ENCODE data around the gene RRBP1. TPM values are rescaled to one million over a fixed set of nuclear protein-coding genes. Genes with fewer than 3 reads are reported as not detected.

Gene RRBP1
- total and polyA plus RNA-seq, 2 of the 4 experiments (the other 2 are of a cell fraction): 90.2 to 136 TPM

DNA sequence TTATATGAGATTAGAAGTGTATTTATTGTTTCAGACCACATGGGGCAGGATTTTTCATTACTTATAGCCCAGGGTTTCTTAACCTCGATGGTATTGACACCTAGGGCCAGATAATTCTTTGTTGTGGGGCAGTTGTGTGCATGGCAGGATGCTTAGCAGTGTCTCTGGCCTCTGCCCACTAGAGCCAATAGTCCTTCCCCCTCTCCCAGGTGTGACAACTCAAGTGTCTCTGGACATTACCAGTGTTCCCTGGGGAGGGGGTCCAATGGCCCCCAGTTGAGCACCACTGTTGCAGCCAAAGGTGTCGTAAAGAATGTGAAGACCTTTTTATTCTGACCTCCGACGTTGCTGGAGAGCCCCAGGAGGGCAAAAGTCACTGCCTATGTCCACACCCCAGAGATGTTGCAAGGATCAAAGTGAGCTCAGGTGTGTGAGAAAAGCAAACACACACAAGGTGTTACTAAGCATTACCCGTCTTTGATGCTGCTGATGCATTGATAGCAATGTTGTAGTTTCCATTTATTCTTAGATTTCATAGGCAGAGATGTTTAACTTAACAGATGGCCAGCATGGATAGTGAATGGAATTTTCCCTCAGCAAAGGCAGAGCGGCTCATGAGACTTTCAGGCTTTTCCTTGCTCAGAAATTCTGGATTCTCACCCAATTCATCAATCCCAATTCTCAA lies 39.9 kb upstream of the RRBP1 start:
- CTCF ChIA-PET: interaction anchor here (1.0 kb wide), 1 partner anchor 30 kb away, joined by 3 read pairs; no protein-coding TSS in a partner anchor
- no peak overlapping the region for H3K23ac ChIP-seq (ENCODE audit: low read depth, low read length)
- no peak for DNase-seq
- H4K20me1 ChIP-seq (ENCODE audit: insufficient read depth, low read length): no peaks in the 10 kb centered on the region
- no peak overlapping the region for H3K4ac ChIP-seq (ENCODE audit: low read depth, low read length)
- BruUV-seq (replicated peaks): no TSS peak
- no peak overlapping the region for H3K56ac ChIP-seq (ENCODE audit: extremely low read depth, insufficient read depth, low read length)
- H2BK5ac ChIP-seq (ENCODE audit: low read depth, low read length, poor library complexity, severe bottlenecking): no peak overlapping the region
- dilution Hi-C loops (cut with HindIII; ENCODE audit: low sequenced_read_pairs, unreplicated experiment): no loop called here
- no peak overlapping the region for H2BK15ac ChIP-seq (ENCODE audit: low read depth, low read length)
- no peaks in the 10 kb centered on the region for H3K36me3 ChIP-seq (ENCODE audit: control insufficient read depth, insufficient read depth, low read length)
- no peak overlapping the region for H2AK9ac ChIP-seq (replicated peaks; ENCODE audit: low read depth, low read length, poor library complexity)
- H2AFZ ChIP-seq (replicated peaks; ENCODE audit: low read length, poor library complexity): no peak overlapping the region
- no peak overlapping the region for H3K18ac ChIP-seq (ENCODE audit: low read depth, low read length)
- intact Hi-C loops (cut with micrococcal nuclease): no loop called here
- POLR2A ChIA-PET (ENCODE audit: unreplicated experiment): no interaction called here
- ATAC-seq (ENCODE audit: low read depth): no peak
- H2AK5ac ChIP-seq (ENCODE audit: low read depth, low read length): no peak overlapping the region
- in situ Hi-C loops (cut with MboI; ENCODE audit: low sequenced_read_pairs): no loop called here
- H3K9me1 ChIP-seq (ENCODE audit: insufficient read depth, low read length): no peaks in the 10 kb centered on the region; the same call in 1 of the 2 replicates
- no peaks in the 10 kb centered on the region for H3K9me3 ChIP-seq (ENCODE audit: control insufficient read depth, insufficient read depth, low read length)
- no peak overlapping the region for H2BK120ac ChIP-seq (ENCODE audit: low read depth, low read length)
- no peak for TF ChIP-seq MXI1 (IDR thresholded peaks at IDR 0.05; ENCODE audit: borderline replicate concordance, low read depth, low read length)
- TF ChIP-seq, protein P1, sequence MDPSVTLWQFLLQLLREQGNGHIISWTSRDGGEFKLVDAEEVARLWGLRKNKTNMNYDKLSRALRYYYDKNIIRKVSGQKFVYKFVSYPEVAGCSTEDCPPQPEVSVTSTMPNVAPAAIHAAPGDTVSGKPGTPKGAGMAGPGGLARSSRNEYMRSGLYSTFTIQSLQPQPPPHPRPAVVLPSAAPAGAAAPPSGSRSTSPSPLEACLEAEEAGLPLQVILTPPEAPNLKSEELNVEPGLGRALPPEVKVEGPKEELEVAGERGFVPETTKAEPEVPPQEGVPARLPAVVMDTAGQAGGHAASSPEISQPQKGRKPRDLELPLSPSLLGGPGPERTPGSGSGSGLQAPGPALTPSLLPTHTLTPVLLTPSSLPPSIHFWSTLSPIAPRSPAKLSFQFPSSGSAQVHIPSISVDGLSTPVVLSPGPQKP (IDR thresholded peaks at IDR 0.05; ENCODE audit: borderline replicate concordance, low read depth, low read length): no peak
- TF ChIP-seq FOS (IDR thresholded peaks at IDR 0.05; ENCODE audit: low read depth, low read length): no peak
- TF ChIP-seq, protein P2, sequence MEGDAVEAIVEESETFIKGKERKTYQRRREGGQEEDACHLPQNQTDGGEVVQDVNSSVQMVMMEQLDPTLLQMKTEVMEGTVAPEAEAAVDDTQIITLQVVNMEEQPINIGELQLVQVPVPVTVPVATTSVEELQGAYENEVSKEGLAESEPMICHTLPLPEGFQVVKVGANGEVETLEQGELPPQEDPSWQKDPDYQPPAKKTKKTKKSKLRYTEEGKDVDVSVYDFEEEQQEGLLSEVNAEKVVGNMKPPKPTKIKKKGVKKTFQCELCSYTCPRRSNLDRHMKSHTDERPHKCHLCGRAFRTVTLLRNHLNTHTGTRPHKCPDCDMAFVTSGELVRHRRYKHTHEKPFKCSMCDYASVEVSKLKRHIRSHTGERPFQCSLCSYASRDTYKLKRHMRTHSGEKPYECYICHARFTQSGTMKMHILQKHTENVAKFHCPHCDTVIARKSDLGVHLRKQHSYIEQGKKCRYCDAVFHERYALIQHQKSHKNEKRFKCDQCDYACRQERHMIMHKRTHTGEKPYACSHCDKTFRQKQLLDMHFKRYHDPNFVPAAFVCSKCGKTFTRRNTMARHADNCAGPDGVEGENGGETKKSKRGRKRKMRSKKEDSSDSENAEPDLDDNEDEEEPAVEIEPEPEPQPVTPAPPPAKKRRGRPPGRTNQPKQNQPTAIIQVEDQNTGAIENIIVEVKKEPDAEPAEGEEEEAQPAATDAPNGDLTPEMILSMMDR (conservative IDR thresholded peaks at IDR 0.05; ENCODE audit: low read depth, low read length): 0 out of 2 replicates have a peak, but pooled peaks have one; percentile 15
- H3K79me1 ChIP-seq (ENCODE audit: low read depth in 1 of 2, low read length in 2 of 2): no peaks in the 10 kb centered on the region
- peaks cover 17% of the 10 kb centered on the region for H3K27me3 ChIP-seq (ENCODE audit: control insufficient read depth, insufficient read depth, low read length)
- H4K91ac ChIP-seq (ENCODE audit: insufficient read depth, low read depth, low read length): no peak overlapping the region
- H3K4me2 ChIP-seq (ENCODE audit: low read depth, low read length): no peak overlapping the region
- 0 out of 2 replicates have a peak, but pooled peaks cover under 1% of the 10 kb centered on the region for H3K4me1 ChIP-seq (ENCODE audit: control insufficient read depth, insufficient read depth, low read length)
- H3K4me3 ChIP-seq (ENCODE audit: insufficient read depth, low read depth, low read length): no peak overlapping the region
- no peak overlapping the region for H4K8ac ChIP-seq (ENCODE audit: low read depth in 2 of 2, low read length in 2 of 2)
- no peak overlapping the region for H3K27ac ChIP-seq (ENCODE audit: insufficient read depth, low read length)
- no peak overlapping the region for H2BK20ac ChIP-seq (ENCODE audit: low read depth, low read length)
- H3K9ac ChIP-seq (ENCODE audit: low read depth, low read length): no peak overlapping the region
- no CpG with 5 or more reads among the region's 6 CpGs for WGBS, 2 experiments (ENCODE audit: extremely low coverage in 2 of 2, insufficient read length in 1 of 2)
- no peak overlapping the region for H4K5ac ChIP-seq (ENCODE audit: low read depth, low read length)
- no peak overlapping the region for H3K14ac ChIP-seq (replicated peaks; ENCODE audit: low read depth, low read length)
